ENCODE results near the gene VWDE.

Gene VWDE

DNA sequence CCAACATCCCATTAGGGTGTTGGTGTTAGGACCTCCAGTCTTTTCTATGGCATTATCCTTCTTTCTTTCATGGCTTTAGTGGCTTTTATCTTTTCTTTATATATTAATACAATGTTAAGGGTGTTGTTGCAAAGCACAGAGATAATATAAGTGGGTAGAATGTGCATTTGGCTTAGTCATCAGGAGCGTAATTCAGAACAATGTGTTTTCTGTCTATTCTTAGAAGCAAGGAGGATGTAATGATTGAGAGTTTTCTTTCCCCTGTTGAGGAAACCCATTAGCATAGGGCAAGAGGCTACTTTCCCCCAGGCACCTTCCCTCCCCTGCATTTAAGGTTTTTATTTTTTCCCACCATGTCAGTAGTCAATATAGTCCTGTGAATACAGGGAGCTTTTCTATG lies 112.9 kb downstream of the VWDE start:
- DNase-seq (ENCODE audit: low read depth), result no peak

DNA sequence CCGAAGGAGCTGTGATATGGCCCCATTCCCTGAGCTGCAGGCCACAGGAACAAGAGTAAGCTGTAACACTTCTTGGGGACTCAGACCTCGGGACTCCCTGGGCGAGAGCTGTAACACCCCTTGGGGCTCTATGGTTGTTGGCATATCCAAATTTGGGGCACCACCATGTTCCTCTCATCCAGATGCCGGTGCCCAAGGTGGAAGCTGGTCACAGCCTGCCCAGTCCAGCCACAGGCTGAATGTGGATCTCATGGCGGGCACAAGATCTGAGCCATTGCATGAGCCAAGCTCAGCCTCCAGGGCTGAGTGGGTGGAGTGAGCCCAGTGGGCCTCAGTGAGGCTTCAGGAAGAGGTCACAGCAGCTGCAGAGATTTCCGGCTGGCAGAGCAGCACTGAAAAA lies 113.7 kb downstream of the VWDE start:
- no peak for DNase-seq (ENCODE audit: low read depth)

DNA sequence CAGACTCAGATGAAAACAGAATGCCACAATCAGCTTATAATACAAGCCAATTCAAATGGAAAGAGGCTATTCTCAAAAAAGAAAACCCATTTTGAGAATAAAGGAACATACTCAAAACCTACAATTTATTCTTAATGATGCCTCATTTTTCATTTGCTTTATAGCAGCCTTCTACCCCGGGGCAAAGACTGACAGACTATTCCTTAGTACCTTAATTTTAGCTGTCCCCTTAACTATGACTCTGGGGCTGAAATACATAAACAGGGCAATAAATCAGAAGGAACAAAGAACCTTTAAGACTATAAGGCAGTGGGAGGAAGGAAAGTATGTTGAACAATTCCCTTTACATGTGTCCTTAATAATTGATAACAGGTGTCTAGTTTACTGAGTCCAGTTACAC lies 115.8 kb downstream of the VWDE start:
- no peak for DNase-seq (ENCODE audit: low read depth)

DNA sequence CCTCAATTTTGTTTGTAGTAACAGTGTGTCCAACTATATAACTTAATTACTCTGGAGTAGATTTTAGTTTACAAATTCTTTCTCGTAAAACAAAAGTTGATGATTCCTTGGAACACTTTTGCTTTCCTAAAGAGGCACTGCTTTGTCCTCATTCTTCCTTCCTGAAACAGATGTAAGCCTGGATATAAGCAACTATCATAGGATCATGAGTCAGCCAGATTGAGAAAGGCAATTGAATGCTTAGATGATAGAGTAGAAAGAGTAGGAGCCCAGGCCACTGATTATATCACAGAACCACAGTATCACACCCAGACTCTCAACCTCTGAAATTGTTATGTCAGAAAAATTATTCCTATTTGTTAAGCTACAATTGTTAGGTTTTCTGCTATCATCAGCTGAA lies 122.6 kb downstream of the VWDE start:
- no peak for DNase-seq (ENCODE audit: low read depth)

All from activated T-helper 1 cell treated with Interleukin-2 at 50 U/mL for 16 hours (primary cell).